GM12878 (cell line): ENCODE data around the gene THRAP3. TPM values are rescaled to one million over a fixed set of nuclear protein-coding genes. Genes with fewer than 3 reads are reported as not detected.

Experiments
- BCLAF1 ChIP-seq: fragments of 450-650 bp; IDR thresholded peaks from 2 replicates; pipeline ENCODE4 v1.6.1; 2017; ENCODE audit warnings: antibody characterized with exemption, mild to moderate bottlenecking, moderate library complexity
- CREM ChIP-seq: IDR thresholded peaks from 2 replicates; pipeline ENCODE4 v1.6.1; 2014; ENCODE audit warnings: antibody characterized with exemption, low read depth
- ETV6 ChIP-seq, 2 experiments: fragments of 450-650 bp in 1 of 2; IDR thresholded peaks in 1 of 2; conservative IDR thresholded peaks in 1 of 2; 2 replicates each; pipeline ENCODE4 v1.6.1; 2014; ENCODE audit warnings: antibody characterized with exemption in 1 of 2, borderline replicate concordance in 1 of 2, low read depth in 1 of 2, mild to moderate bottlenecking in 1 of 2, moderate library complexity in 1 of 2
- FOXK2 ChIP-seq: fragments of 450-650 bp; IDR thresholded peaks from 2 replicates; pipeline ENCODE4 v1.6.1; 2017; ENCODE audit warnings: mild to moderate bottlenecking, moderate library complexity
- HDAC6 ChIP-seq: fragments of 200-600 bp; sonication (generic); IDR thresholded peaks from one replicate; pipeline ENCODE4 v1.8.0; 2017; ENCODE audit warnings: antibody characterized with exemption; ENCODE audit not compliant: unreplicated experiment
- HDGF ChIP-seq: fragments of 450-650 bp; IDR thresholded peaks from 2 replicates; pipeline ENCODE4 v1.6.1; 2016; ENCODE audit warnings: antibody characterized with exemption
- IKZF1 ChIP-seq: fragments of 450-650 bp; conservative IDR thresholded peaks from 2 replicates; pipeline ENCODE4 v1.6.1; 2017; ENCODE audit warnings: antibody characterized with exemption, mild to moderate bottlenecking
- IKZF2 ChIP-seq, 2 experiments: fragments of 450-650 bp; IDR thresholded peaks; 2 replicates each; pipeline ENCODE4 v1.6.1; 2017; ENCODE audit warnings: mild to moderate bottlenecking in 2 of 2, moderate library complexity in 2 of 2
- KAT2A ChIP-seq: conservative IDR thresholded peaks from 2 replicates; pipeline ENCODE4 v1.6.1; 2011; ENCODE audit warnings: low read depth, low read length; ENCODE audit not compliant: control insufficient read depth
- POU2F2 ChIP-seq: IDR thresholded peaks from 3 replicates; pipeline ENCODE4 v1.6.1; 2011; ENCODE audit warnings: low read depth, mild to moderate bottlenecking, low read length, borderline replicate concordance
- RBBP5 ChIP-seq: fragments of 200-600 bp; sonication (generic); conservative IDR thresholded peaks from 2 replicates; pipeline ENCODE4 v1.6.1; 2016
- RUNX3 ChIP-seq: IDR thresholded peaks from 2 replicates; pipeline ENCODE4 v1.6.1; 2012; ENCODE audit warnings: low read length, inconsistent platforms
- SMC3 ChIP-seq: IDR thresholded peaks from 2 replicates; pipeline ENCODE4 v1.6.1; 2011; ENCODE audit warnings: low read length, improper control_type of control experiment, borderline replicate concordance
- STAT1 ChIP-seq: fragments of 450-650 bp; conservative IDR thresholded peaks from 2 replicates; pipeline ENCODE4 v1.6.1; 2014; ENCODE audit warnings: antibody characterized with exemption, mild to moderate bottlenecking
- polyA plus RNA-seq, 11 experiments: library from polyadenylated mRNA; depleted of rRNA in 4 of 11; unstranded in 6 of 11; stranded (reverse) in 5 of 11; fragments of >200 nt; fragmentation: Nextera tagmentation in 4 of 11; fragmentation: Illumina TruSeq in 1 of 11; extraction: Ambion mirVana in 4 of 11; extraction: Trizol in 1 of 11; gene quantifications; 1 replicate in 1 of 11; 2 replicates in 10 of 11; pipeline versions ENCODE4 v1.2.1 to v1.2.3, GENCODE V29; 2011 to 2016; ENCODE audit warnings: inconsistent platforms in 2 of 11, missing spikeins in 2 of 11, low read depth in 1 of 11
- total RNA-seq, 4 experiments: library from RNA; depleted of rRNA in 3 of 4; stranded (reverse); fragments of >200 nt in 3 of 4; fragmentation: Illumina TruSeq in 1 of 4; extraction: Trizol in 1 of 4; gene quantifications; 2 replicates each; pipeline versions ENCODE4 v1.2.1 to v1.2.3, GENCODE V29; 2013 to 2021
- TF ChIP-seq, protein P1 (sequence below), 3 experiments: IDR thresholded peaks in 2 of 3; conservative IDR thresholded peaks in 1 of 3; 2 replicates each; pipeline ENCODE4 v1.5.1; 2011; ENCODE audit warnings: low read depth in 3 of 3, low read length in 3 of 3, mild to moderate bottlenecking in 3 of 3, control low read depth in 2 of 3, moderate library complexity in 2 of 3, inconsistent platforms in 1 of 3, mixed read lengths in 1 of 3; ENCODE audit not compliant: control insufficient read depth in 2 of 3, insufficient read depth in 1 of 3; ENCODE audit errors: extremely low read depth in 1 of 3
- TF ChIP-seq, protein P2 (sequence below): fragments of 450-650 bp; IDR thresholded peaks from 2 replicates; pipeline ENCODE4 v1.6.1; 2017; ENCODE audit warnings: mild to moderate bottlenecking, moderate library complexity
- TF ChIP-seq, protein P3 (sequence below): fragments of 450-650 bp; formaldehyde crosslinking; IDR thresholded peaks from 2 replicates; pipeline ENCODE4 v1.5.0; 2022; ENCODE audit warnings: mild to moderate bottlenecking, missing genetic modification characterization

The THRAP3 gene
- total and polyA plus RNA-seq, 10 of the 15 experiments (the other 5 are each of a cell fraction or from before 2014, with no cell fraction given), result 76.3 to 173 (median 136) TPM

GRCh38 chr1:36187800-36188593, 36.2 kb upstream of the THRAP3 start (continued):
- TF ChIP-seq POU2F2 (peak; percentile 41; the same call in 1 of the 3 replicates), STAT1 (0 out of 2 replicates have a peak, but pooled peaks have one; percentile 50), FOXK2 (no peak), BCLAF1 (no peak), SMC3 (peak; percentile 100), KAT2A (no peak), HDAC6 (no peak), IKZF1 (no peak; the same call in none of the 2 replicates), CREM (no peak), HDGF (peak; percentile 97), ETV6 (conservative IDR thresholded peaks at IDR 0.05 in 1 of 2, IDR thresholded peaks at IDR 0.05 in 1 of 2; ENCODE audit: borderline replicate concordance in 1 of 2, low read depth in 1 of 2) (no peak), RBBP5 (no peak), RUNX3 (peak; percentile 62), IKZF2 (IDR thresholded peaks at IDR 0.05) (peak; percentile 40 to 47; a peak in 2 of 4 replicates)
- TF ChIP-seq, protein P1, sequence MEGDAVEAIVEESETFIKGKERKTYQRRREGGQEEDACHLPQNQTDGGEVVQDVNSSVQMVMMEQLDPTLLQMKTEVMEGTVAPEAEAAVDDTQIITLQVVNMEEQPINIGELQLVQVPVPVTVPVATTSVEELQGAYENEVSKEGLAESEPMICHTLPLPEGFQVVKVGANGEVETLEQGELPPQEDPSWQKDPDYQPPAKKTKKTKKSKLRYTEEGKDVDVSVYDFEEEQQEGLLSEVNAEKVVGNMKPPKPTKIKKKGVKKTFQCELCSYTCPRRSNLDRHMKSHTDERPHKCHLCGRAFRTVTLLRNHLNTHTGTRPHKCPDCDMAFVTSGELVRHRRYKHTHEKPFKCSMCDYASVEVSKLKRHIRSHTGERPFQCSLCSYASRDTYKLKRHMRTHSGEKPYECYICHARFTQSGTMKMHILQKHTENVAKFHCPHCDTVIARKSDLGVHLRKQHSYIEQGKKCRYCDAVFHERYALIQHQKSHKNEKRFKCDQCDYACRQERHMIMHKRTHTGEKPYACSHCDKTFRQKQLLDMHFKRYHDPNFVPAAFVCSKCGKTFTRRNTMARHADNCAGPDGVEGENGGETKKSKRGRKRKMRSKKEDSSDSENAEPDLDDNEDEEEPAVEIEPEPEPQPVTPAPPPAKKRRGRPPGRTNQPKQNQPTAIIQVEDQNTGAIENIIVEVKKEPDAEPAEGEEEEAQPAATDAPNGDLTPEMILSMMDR (IDR thresholded peaks at IDR 0.05 in 2 of 3, conservative IDR thresholded peaks at IDR 0.05 in 1 of 3; ENCODE audit: control insufficient read depth in 2 of 3, extremely low read depth in 1 of 3, insufficient read depth in 1 of 3, low read depth in 3 of 3, low read length in 3 of 3), result peak; percentile 88 to 99 (median 93); a peak in 5 of 6 replicates
- TF ChIP-seq, protein P2, sequence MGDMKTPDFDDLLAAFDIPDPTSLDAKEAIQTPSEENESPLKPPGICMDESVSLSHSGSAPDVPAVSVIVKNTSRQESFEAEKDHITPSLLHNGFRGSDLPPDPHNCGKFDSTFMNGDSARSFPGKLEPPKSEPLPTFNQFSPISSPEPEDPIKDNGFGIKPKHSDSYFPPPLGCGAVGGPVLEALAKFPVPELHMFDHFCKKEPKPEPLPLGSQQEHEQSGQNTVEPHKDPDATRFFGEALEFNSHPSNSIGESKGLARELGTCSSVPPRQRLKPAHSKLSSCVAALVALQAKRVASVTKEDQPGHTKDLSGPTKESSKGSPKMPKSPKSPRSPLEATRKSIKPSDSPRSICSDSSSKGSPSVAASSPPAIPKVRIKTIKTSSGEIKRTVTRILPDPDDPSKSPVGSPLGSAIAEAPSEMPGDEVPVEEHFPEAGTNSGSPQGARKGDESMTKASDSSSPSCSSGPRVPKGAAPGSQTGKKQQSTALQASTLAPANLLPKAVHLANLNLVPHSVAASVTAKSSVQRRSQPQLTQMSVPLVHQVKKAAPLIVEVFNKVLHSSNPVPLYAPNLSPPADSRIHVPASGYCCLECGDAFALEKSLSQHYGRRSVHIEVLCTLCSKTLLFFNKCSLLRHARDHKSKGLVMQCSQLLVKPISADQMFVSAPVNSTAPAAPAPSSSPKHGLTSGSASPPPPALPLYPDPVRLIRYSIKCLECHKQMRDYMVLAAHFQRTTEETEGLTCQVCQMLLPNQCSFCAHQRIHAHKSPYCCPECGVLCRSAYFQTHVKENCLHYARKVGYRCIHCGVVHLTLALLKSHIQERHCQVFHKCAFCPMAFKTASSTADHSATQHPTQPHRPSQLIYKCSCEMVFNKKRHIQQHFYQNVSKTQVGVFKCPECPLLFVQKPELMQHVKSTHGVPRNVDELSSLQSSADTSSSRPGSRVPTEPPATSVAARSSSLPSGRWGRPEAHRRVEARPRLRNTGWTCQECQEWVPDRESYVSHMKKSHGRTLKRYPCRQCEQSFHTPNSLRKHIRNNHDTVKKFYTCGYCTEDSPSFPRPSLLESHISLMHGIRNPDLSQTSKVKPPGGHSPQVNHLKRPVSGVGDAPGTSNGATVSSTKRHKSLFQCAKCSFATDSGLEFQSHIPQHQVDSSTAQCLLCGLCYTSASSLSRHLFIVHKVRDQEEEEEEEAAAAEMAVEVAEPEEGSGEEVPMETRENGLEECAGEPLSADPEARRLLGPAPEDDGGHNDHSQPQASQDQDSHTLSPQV, result no peak
- TF ChIP-seq, protein P3, sequence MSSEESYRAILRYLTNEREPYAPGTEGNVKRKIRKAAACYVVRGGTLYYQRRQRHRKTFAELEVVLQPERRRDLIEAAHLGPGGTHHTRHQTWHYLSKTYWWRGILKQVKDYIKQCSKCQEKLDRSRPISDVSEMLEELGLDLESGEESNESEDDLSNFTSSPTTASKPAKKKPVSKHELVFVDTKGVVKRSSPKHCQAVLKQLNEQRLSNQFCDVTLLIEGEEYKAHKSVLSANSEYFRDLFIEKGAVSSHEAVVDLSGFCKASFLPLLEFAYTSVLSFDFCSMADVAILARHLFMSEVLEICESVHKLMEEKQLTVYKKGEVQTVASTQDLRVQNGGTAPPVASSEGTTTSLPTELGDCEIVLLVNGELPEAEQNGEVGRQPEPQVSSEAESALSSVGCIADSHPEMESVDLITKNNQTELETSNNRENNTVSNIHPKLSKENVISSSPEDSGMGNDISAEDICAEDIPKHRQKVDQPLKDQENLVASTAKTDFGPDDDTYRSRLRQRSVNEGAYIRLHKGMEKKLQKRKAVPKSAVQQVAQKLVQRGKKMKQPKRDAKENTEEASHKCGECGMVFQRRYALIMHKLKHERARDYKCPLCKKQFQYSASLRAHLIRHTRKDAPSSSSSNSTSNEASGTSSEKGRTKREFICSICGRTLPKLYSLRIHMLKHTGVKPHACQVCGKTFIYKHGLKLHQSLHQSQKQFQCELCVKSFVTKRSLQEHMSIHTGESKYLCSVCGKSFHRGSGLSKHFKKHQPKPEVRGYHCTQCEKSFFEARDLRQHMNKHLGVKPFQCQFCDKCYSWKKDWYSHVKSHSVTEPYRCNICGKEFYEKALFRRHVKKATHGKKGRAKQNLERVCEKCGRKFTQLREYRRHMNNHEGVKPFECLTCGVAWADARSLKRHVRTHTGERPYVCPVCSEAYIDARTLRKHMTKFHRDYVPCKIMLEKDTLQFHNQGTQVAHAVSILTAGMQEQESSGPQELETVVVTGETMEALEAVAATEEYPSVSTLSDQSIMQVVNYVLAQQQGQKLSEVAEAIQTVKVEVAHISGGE (CRISPR knock-in tag), result no peak
